IPS-20b (cell line): ENCODE results near the gene LIN28B.

Experiments
- H3K27ac ChIP-seq: one replicate; pipeline ENCODE4 v1.5.1; 2013; ENCODE audit warnings: low read length
- H3K27me3 ChIP-seq: 2 replicates; pipeline ENCODE4 v1.6.1; 2013; ENCODE audit warnings: mild to moderate bottlenecking, low read length, inconsistent platforms; ENCODE audit not compliant: insufficient read depth
- H3K36me3 ChIP-seq: 2 replicates; pipeline ENCODE4 v1.6.1; 2013; ENCODE audit warnings: low read depth, mild to moderate bottlenecking, inconsistent platforms, low read length, moderate library complexity; ENCODE audit not compliant: insufficient read depth
- H3K4me1 ChIP-seq: 2 replicates; pipeline ENCODE4 v1.6.1; 2013; ENCODE audit warnings: mild to moderate bottlenecking, control low read depth, inconsistent platforms, low read length, moderate library complexity; ENCODE audit not compliant: insufficient read depth
- H3K4me3 ChIP-seq: 2 replicates; pipeline ENCODE4 v1.5.1; 2013; ENCODE audit warnings: mild to moderate bottlenecking, low read length, inconsistent platforms
- H3K9ac ChIP-seq: 2 replicates; pipeline ENCODE4 v1.6.1; 2013; ENCODE audit warnings: low read depth, mild to moderate bottlenecking, inconsistent platforms, low read length, moderate library complexity
- H3K9me3 ChIP-seq: 2 replicates; pipeline ENCODE4 v1.6.1; 2013; ENCODE audit warnings: mild to moderate bottlenecking, low read depth, low read length, inconsistent platforms; ENCODE audit not compliant: insufficient read depth

LIN28B gene

GRCh38 chr6:104956731-104957294 lies at the start of gene LIN28B:
Gene LIN28B (plus strand): TSS chr6:104957107. CDS start chr6:104957251, 144 bp downstream.
- Histone ChIP-seq H3K9me3 (no peaks in the 10 kb centered on the region), H3K36me3 (peaks cover 6% of the 10 kb centered on the region), H3K9ac (peak within 1 kb of the TSS; percentile 93), H3K4me3 (peak within 1 kb of the TSS; percentile 90), H3K27me3 (no peaks in the 10 kb centered on the region), H3K4me1 (peaks cover 28% of the 10 kb centered on the region; the same call in 1 of the 2 replicates), H3K27ac (peak within 1 kb of the TSS; percentile 100)

GRCh38 chr6:104908031-104908887 lies 48.6 kb upstream of the LIN28B start:
- H3K27me3 ChIP-seq = no peaks in the 10 kb centered on the region
- H3K9me3 ChIP-seq = peaks cover 4% of the 10 kb centered on the region
- no peak overlapping the region for H3K27ac ChIP-seq
- H3K4me3 ChIP-seq = no peak overlapping the region
- H3K36me3 ChIP-seq = no peaks in the 10 kb centered on the region
- peaks cover 4% of the 10 kb centered on the region for H3K4me1 ChIP-seq
- H3K9ac ChIP-seq = no peak overlapping the region

- Histone ChIP-seq H3K36me3 (no peaks in the 10 kb centered on the region), H3K4me3 (no peak overlapping the region), H3K9me3 (peaks cover 4% of the 10 kb centered on the region), H3K4me1 (peaks cover 4% of the 10 kb centered on the region), H3K9ac (no peak overlapping the region), H3K27me3 (no peaks in the 10 kb centered on the region), H3K27ac (no peak overlapping the region)
Observed at GRCh38 chr6:104908888-104909525, 47.9 kb upstream of the LIN28B start.

- Histone ChIP-seq H3K27me3 (no peaks in the 10 kb centered on the region), H3K27ac (no peak overlapping the region), H3K4me1 (peaks cover 4% of the 10 kb centered on the region; the same call in 1 of the 2 replicates), H3K36me3 (no peaks in the 10 kb centered on the region), H3K9ac (no peak overlapping the region), H3K4me3 (no peak overlapping the region), H3K9me3 (no peaks in the 10 kb centered on the region)
Observed at GRCh38 chr6:104921896-104922295, 35.0 kb upstream of the LIN28B start.

GRCh38 chr6:104928141-104928540 lies 28.8 kb upstream of the LIN28B start:
- Histone ChIP-seq H3K9ac (no peak overlapping the region), H3K4me3 (no peak overlapping the region), H3K9me3 (no peaks in the 10 kb centered on the region), H3K27me3 (no peaks in the 10 kb centered on the region), H3K4me1 (peaks cover 3% of the 10 kb centered on the region; the same call in 1 of the 2 replicates), H3K36me3 (no peaks in the 10 kb centered on the region), H3K27ac (no peak overlapping the region)

- H3K4me3 ChIP-seq = no peak overlapping the region
- H3K36me3 ChIP-seq = no peaks in the 10 kb centered on the region
- H3K27me3 ChIP-seq = no peaks in the 10 kb centered on the region
- H3K9ac ChIP-seq = no peak overlapping the region
- H3K4me1 ChIP-seq = peaks cover 3% of the 10 kb centered on the region; the same call in 1 of the 2 replicates
- no peak overlapping the region for H3K27ac ChIP-seq
- no peaks in the 10 kb centered on the region for H3K9me3 ChIP-seq
Observed at GRCh38 chr6:104929353-104929752, 27.6 kb upstream of the LIN28B start.

- Histone ChIP-seq H3K4me1 (peaks cover 3% of the 10 kb centered on the region; the same call in 1 of the 2 replicates), H3K27ac (no peak overlapping the region), H3K9ac (no peak overlapping the region), H3K9me3 (no peaks in the 10 kb centered on the region), H3K4me3 (no peak overlapping the region), H3K27me3 (no peaks in the 10 kb centered on the region), H3K36me3 (no peaks in the 10 kb centered on the region)
Observed at GRCh38 chr6:104930939-104931338, 26.0 kb upstream of the LIN28B start.

GRCh38 chr6:104936766-104937535 lies 20.0 kb upstream of the LIN28B start:
- H3K4me1 ChIP-seq = peaks cover 3% of the 10 kb centered on the region; the same call in 1 of the 2 replicates
- no peaks in the 10 kb centered on the region for H3K9me3 ChIP-seq
- H3K27ac ChIP-seq = no peak overlapping the region
- no peaks in the 10 kb centered on the region for H3K36me3 ChIP-seq
- H3K4me3 ChIP-seq = no peak overlapping the region
- no peak overlapping the region for H3K9ac ChIP-seq
- H3K27me3 ChIP-seq = no peaks in the 10 kb centered on the region

- H3K4me3 ChIP-seq = peak overlapping the region; percentile 92
Observed at GRCh38 chr6:104940238-104940892, 16.5 kb upstream of the LIN28B start.

GRCh38 chr6:104940893-104941728 lies 15.8 kb upstream of the LIN28B start:
- peaks cover 18% of the 10 kb centered on the region; the same call in 1 of the 2 replicates for H3K4me1 ChIP-seq
- no peaks in the 10 kb centered on the region for H3K9me3 ChIP-seq
- no peaks in the 10 kb centered on the region for H3K27me3 ChIP-seq
- peak overlapping the region; percentile 92 for H3K4me3 ChIP-seq
- peak overlapping the region; percentile 96 for H3K27ac ChIP-seq
- H3K9ac ChIP-seq = peak overlapping the region; percentile 95
- no peaks in the 10 kb centered on the region for H3K36me3 ChIP-seq

More at GRCh38 chr6:104940238-104940892, 16.5 kb upstream of the LIN28B start:
- Histone ChIP-seq H3K9ac (peak overlapping the region; percentile 83; the same call in 1 of the 2 replicates), H3K27me3 (no peaks in the 10 kb centered on the region), H3K9me3 (no peaks in the 10 kb centered on the region), H3K4me1 (peaks cover 18% of the 10 kb centered on the region; the same call in 1 of the 2 replicates), H3K36me3 (no peaks in the 10 kb centered on the region), H3K27ac (no peak overlapping the region)
